A673 (cell line): ENCODE results near the gene CARS2. TPM values are rescaled to one million over a fixed set of nuclear protein-coding genes. Genes with fewer than 3 reads are reported as not detected.

ENCODE experiments used
- BruUV-seq: library from RNA; stranded (reverse); fragments of 400-500 nt; replicated peaks from 2 replicates; lab custom pipeline; 2021; lab: Mats Ljungman, UMichigan
- CTCF ChIA-PET: fragments of 300-600 bp; sonication (Branson Sonifier 250); formaldehyde crosslinking; loops from one replicate; lab custom pipeline; 2022; ENCODE audit warnings: antibody characterized with exemption; lab: Charles Lee
- POLR2A ChIA-PET: fragments of 300-600 bp; sonication (Branson Sonifier 250); formaldehyde crosslinking; loops from one replicate; lab custom pipeline; 2022; ENCODE audit warnings: antibody characterized with exemption; ENCODE audit not compliant: low non-redundant PET; lab: Charles Lee
- DNase-seq: peaks from one replicate; pipeline ENCODE4 v3.0.0-alpha.2; 2015; ENCODE audit warnings: low spot score
- H3K27ac ChIP-seq: fragments of 200-600 bp; sonication (generic); 2 replicates; pipeline ENCODE4 v1.5.1; 2016; ENCODE audit warnings: mixed run types, low read depth, mild to moderate bottlenecking, mixed read lengths, antibody characterized with exemption, low read length; ENCODE audit not compliant: poor library complexity, severe bottlenecking
- H3K27me3 ChIP-seq: fragments of 200-600 bp; sonication (generic); replicated peaks from 2 replicates; pipeline ENCODE4 v1.6.1; 2017; ENCODE audit warnings: mixed run types, low read depth, mild to moderate bottlenecking, mixed read lengths, antibody characterized with exemption, low read length; ENCODE audit not compliant: insufficient read depth, poor library complexity
- H3K36me3 ChIP-seq: fragments of 200-600 bp; sonication (generic); 2 replicates; pipeline ENCODE4 v1.6.1; 2016; ENCODE audit warnings: mixed run types, mild to moderate bottlenecking, mixed read lengths, antibody characterized with exemption, low read length; ENCODE audit not compliant: insufficient read depth, poor library complexity, severe bottlenecking
- H3K4me1 ChIP-seq: fragments of 200-600 bp; sonication (generic); 2 replicates; pipeline ENCODE4 v1.6.1; 2017; ENCODE audit warnings: mixed run types, mild to moderate bottlenecking, mixed read lengths, antibody characterized with exemption, low read length; ENCODE audit not compliant: insufficient read depth, poor library complexity, severe bottlenecking
- H3K4me3 ChIP-seq: fragments of 200-600 bp; sonication (generic); 2 replicates; pipeline ENCODE4 v1.5.1; 2016; ENCODE audit warnings: low read depth, mixed run types, mild to moderate bottlenecking, mixed read lengths, low read length; ENCODE audit not compliant: poor library complexity, severe bottlenecking
- H3K9me3 ChIP-seq: fragments of 200-600 bp; sonication (generic); 2 replicates; pipeline ENCODE4 v1.6.1; 2016; ENCODE audit warnings: mixed run types, low read depth, mild to moderate bottlenecking, mixed read lengths, antibody characterized with exemption, low read length; ENCODE audit not compliant: poor library complexity, severe bottlenecking
- CTCF ChIP-seq: fragments of 300-800, 200-600 bp; sonication (generic); conservative IDR thresholded peaks from 2 replicates; pipeline ENCODE4 v1.5.1; 2017; ENCODE audit warnings: low read depth, mild to moderate bottlenecking, antibody characterized with exemption, low read length, moderate library complexity, mixed read lengths
- EZH2 ChIP-seq: fragments of 200-600 bp; sonication (generic); IDR thresholded peaks from 2 replicates; pipeline ENCODE4 v1.6.1; 2017; ENCODE audit warnings: borderline replicate concordance, low read depth, mild to moderate bottlenecking, mixed read lengths, antibody characterized with exemption, low read length; ENCODE audit not compliant: poor library complexity, severe bottlenecking
- intact Hi-C: fragments of 100-400 bp; cut with micrococcal nuclease; formaldehyde crosslinking; loops from one replicate; pipeline ENCODE4 v1.10.0; 2022; ENCODE audit not compliant: unreplicated experiment
- total RNA-seq: library from RNA; stranded (reverse); gene quantifications from 2 replicates; pipeline ENCODE4 v1.2.3, GENCODE V29; 2021

Gene CARS2
- total RNA-seq, 1 experiment from 2014 or later = 71.4 TPM

GRCh38 chr13:110646442-110647364, 59.2 kb downstream of the CARS2 start:
- intact Hi-C loops = no loop called here
- H3K27me3 ChIP-seq = no peaks in the 10 kb centered on the region
- POLR2A ChIA-PET = no interaction called here
- no peaks in the 10 kb centered on the region for H3K4me1 ChIP-seq
- peaks cover 14% of the 10 kb centered on the region for H3K36me3 ChIP-seq
- H3K27ac ChIP-seq = no peak overlapping the region
- CTCF ChIA-PET = no interaction called here
- H3K4me3 ChIP-seq = no peak overlapping the region
- BruUV-seq = no TSS peak
- TF ChIP-seq CTCF (no peak), EZH2 (no peak)
- no peak for DNase-seq
- no peaks in the 10 kb centered on the region for H3K9me3 ChIP-seq

- BruUV-seq = no TSS peak
- no peak overlapping the region for H3K27ac ChIP-seq
- ChIA-PET POLR2A (no interaction called here), CTCF (no interaction called here)
- TF ChIP-seq CTCF = no peak
- no peak for TF ChIP-seq EZH2
- H3K4me3 ChIP-seq = no peak overlapping the region
- no peaks in the 10 kb centered on the region for H3K4me1 ChIP-seq
- H3K36me3 ChIP-seq = peaks cover 14% of the 10 kb centered on the region
- no peak for DNase-seq
- intact Hi-C loops = no loop called here
- no peaks in the 10 kb centered on the region for H3K27me3 ChIP-seq
- H3K9me3 ChIP-seq = no peaks in the 10 kb centered on the region
Observed at GRCh38 chr13:110645750-110646149, 60.2 kb downstream of the CARS2 start.

- DNase-seq = peak; percentile 31
- H3K4me1 ChIP-seq = no peaks in the 10 kb centered on the region
- TF ChIP-seq CTCF (no peak), EZH2 (no peak)
- intact Hi-C loops = no loop called here
- H3K27ac ChIP-seq = no peak overlapping the region
- no peaks in the 10 kb centered on the region for H3K9me3 ChIP-seq
- H3K4me3 ChIP-seq = no peak overlapping the region
- CTCF ChIA-PET = no interaction called here
- BruUV-seq = no TSS peak
- POLR2A ChIA-PET = no interaction called here
- H3K36me3 ChIP-seq = peaks cover 14% of the 10 kb centered on the region
- no peaks in the 10 kb centered on the region for H3K27me3 ChIP-seq
Observed at GRCh38 chr13:110644892-110645521, 60.9 kb downstream of the CARS2 start.
